Measurements from ENCODE around the gene ERO1B.
"Not testable (repeated sequence)": the region's sequence is repeated elsewhere in the genome, so short reads cannot be mapped to it uniquely, and the experiment has no call there.

Gene ERO1B, protein sequence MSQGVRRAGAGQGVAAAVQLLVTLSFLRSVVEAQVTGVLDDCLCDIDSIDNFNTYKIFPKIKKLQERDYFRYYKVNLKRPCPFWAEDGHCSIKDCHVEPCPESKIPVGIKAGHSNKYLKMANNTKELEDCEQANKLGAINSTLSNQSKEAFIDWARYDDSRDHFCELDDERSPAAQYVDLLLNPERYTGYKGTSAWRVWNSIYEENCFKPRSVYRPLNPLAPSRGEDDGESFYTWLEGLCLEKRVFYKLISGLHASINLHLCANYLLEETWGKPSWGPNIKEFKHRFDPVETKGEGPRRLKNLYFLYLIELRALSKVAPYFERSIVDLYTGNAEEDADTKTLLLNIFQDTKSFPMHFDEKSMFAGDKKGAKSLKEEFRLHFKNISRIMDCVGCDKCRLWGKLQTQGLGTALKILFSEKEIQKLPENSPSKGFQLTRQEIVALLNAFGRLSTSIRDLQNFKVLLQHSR

DNA sequence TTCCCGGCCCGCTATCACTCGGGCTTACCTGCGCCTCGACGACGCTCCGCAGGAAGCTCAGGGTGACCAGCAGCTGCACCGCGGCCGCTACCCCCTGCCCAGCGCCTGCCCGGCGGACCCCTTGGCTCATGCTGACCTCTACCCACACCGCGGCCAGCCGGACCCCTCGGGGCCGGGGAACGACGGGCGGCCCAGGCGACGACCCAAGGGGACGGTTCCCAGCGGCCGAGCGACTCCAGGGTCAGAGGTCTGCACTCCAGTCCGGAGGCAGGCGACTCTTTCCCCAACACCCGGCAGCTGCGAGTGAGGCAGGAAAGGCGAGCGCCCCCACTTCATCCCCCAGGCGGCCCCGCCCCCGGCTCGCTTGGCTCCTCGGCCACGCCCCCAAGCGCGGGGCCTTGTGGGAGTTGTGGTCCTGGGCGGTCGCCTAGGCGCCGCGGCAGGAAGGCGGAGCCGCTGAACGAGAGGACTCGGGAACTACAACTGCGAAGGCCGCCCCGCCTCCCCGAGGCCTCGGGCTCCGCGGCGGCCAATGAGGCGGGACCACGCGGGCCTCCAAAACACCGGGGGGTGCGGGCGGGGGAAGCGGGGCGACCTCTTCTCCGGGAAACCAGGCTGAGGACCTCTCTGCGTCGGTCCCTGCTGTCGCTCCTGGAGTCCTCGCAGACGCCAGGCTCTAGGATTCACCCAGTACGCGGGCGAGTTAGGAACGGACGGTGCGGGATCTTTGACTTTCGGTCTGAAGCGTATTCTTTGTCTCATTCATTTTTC is at the start of gene ERO1B:
ERO1B (minus strand) TSS at position 305 of the 771 bp plus-strand sequence; CDS start at position 130, 175 bp downstream.
- peak; percentile 91 to 94 for DNase-seq

DNA sequence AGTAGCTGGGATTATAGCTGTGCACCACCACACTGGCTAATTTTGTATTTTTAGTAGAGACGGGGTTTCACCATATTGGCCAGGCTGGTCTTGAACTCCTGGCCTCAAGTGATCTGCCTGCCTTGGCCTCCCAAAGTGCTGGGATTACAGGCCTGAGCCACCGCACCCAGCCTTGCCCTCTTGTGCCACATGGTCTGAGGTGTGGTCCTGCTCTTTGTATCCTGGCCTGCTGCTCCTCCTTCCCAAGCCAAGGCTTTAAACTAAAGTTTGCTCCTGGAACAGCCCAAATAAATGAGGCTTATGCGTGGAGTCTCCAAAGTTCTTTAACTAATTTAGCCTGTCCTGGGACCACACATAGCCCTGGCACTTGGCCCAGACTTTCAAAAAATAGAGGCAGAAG is 49.7 kb upstream of the ERO1B start:
- DNase-seq = not testable (repeated sequence)

- no peak for DNase-seq
These were observed 44.7 kb upstream of the ERO1B start for GRCh38 chr1:236326432-236326831.

- no peak for DNase-seq
These were observed 43.8 kb upstream of the ERO1B start for GRCh38 chr1:236325567-236325966.

DNA sequence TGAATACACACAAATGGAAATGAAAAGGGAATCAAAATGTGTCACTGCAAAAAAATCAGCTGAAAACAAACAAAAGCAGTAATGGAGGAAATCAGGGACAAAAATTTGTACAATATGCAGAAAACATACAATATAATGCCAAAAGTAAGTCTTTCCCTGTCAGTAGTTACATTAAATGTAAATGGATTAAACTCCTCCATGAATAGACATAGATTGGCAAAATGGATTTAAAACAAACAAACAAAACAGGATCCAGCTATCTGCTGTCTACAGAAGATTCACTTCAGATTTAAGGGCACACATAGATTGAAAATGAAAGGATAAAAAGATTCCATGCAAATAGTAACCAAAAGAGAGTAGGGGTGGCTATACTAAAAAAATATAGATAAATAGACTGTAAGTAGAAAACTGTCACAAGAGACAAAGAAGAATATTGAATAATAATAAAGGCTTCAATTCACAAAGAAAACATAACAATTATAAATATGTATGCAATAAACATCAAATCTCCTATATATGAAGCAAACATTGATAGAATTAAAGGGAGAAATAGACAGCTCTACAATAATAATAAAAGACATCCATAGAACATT is 42.2 kb upstream of the ERO1B start:
- no peak for DNase-seq

DNA sequence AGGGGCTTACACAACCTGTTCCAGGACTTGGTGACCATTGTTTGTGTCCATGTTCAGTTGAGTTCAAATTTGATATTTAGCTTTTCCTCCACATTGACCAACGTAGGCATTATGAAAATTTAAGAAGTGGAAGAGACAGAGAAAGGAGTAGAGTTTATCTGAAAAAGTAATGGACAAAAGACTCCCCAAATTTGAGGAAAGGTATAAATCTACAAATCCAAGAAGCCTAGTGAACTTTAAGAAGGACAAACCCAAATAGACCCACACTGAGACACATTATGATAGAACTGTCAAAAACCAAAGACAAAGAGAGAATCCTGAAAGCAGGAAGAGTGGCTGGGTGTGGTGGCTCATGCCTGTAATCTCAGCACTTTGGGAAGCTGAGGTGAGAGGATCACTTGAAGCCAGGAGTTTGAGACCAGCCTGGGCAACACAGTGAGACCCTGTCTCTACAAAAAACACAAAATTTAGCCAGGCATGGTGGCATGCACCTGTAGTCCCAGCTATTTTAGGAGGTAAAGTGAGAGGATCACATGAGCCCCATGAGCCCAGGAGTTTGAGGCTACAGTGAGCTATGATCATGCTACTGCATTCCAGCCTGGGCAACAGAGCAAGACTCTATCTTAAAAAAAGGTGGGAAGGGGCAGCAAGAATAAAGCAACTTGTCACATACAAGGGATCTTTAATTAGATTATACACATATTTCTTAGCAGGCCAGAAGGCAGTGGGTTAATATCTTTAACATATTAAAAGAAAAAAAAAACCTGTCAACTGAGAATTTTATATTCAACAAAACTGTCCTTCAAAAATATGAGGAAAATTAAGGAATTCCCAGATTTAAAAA is 41.0 kb upstream of the ERO1B start:
- DNase-seq = no peak

DNA sequence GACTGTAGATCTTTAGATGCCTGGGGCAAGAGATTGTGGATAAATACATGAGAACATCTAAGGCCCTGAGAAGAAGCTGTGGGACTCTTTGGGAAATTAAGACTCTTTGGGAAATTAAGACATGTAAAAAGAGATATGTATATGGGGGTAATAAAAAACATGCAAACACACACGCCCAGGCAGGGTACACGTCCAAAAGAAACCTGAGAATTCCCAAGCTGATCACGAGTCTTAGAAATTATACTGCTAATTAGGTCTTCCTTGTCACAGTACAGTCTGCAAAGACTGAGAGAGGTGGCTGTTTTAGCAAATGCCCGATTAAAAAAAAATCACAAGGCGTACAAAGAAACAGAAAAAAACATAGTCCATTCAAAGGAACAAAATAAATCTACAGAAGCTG is 39.3 kb upstream of the ERO1B start:
- no peak for DNase-seq

DNA sequence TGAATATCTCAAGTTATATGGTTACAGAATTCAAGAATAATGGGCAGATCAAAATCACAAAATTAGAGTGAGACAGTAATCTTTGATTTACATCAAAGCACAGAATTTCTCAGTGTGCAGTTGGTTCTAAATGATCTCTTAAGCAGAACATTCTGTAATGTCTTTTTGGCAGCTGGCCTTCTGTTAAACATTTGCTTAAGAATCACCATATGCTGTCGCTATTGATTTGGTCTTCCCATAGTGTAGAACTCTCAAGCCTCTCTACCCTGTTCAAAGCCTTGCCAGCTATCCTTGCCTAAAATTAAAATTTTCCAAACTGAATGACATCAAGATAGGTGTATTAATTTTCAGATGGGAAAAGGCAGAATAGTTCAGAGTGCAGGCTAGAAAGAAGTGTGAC is 38.9 kb upstream of the ERO1B start:
- DNase-seq = no peak

- DNase-seq = no peak
These were observed 38.5 kb upstream of the ERO1B start for GRCh38 chr1:236320214-236320613.

DNA sequence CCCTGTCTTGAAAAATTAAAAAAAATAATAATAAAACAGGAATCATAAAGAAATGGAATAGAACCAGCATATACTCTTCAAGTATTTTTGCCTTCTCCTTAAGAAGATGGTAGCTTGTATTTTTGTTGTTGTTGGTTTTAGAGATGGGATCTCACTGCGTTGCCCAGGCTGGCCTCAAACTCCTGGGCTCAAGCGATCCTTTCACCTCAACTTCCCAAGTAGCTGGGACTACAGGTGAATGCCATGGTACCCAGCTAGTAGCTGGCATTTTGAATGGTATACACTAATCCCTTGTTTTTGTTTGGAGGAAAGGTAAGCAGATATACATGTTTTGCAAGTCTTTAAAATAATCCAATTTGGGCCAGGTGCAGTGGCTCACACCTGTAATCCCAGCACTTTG is 34.7 kb upstream of the ERO1B start:
- DNase-seq = no peak

DNA sequence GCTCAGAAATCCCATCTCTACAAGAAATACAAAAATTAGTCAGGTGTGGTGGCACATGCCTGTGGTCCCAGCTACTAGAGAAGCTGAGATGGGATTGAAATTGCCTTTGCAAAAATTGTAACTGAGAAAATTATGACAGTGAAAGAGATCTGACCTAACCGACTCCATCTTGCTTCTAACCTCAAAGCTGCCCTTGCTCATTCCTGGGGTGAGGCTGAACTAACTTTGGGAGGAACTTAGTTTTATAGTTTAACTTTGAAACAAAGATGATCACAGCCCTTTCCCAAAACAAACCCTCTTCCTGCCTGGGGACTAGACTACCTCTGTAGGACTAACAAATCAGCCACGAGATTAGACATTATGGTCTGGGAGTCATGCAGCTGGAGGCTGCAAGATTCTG is 33.8 kb upstream of the ERO1B start:
- DNase-seq = no peak

DNA sequence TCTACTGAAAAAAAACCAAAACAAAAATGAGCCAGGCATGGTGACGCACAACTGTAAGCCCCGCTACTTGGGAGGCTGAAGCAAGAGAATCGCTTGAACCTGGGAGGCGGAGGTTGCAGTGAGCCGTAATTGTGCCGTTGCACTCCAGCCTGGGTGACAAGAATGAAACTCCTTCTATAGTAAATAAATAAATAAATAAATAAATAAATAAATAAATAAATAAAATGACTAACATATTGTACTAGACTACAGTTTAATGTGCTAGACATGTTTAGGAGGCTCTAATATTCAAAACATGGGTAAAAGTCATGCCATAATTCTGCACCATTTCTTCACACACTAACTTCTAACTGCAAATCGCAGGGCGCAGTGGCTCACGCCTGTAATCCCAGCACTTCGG is 33.3 kb upstream of the ERO1B start:
- DNase-seq = no peak

DNA sequence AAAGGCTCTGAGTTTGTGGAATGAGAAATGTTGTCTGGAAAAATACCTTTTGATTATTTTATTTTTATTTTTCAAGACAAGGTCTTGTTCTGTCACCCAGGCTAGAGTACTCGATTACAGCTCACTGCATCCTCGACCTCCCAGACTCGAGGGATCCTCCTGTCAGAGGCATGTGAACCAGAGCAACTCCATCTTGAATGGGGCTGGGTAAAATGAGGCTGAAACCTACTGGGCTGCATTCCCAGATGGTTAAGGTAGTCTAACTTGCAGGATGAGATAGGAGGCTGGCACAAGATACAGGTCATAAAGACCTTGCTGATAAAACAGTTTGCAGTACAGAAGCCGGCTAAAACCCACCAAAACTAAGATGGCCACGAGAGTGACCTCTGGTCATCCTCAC is 32.3 kb upstream of the ERO1B start:
- not testable (repeated sequence) for DNase-seq

DNA sequence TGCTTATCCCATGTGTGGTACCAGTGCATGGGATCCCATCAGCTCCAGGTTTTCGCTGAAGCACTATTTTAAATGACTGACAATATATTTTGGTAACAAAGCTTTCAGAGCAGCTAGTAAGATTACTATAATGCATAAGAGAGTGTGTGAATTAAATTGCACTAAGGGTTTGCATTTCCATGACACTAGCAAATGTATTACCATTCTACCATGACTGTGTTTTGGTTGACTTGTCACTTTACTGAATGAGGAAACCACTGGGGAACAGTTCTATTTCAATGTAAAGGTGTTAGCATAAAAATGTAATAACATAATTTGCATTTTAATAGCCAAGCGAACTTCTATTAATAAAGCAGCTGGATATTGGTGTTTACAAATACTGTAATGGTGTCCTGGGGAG is 31.7 kb upstream of the ERO1B start:
- DNase-seq = no peak

- no peak for DNase-seq
These were observed 29.3 kb upstream of the ERO1B start for GRCh38 chr1:236311040-236311439.

GRCh38 chr1:236308827-236309226 is 27.1 kb upstream of the ERO1B start:
- DNase-seq = no peak

DNA sequence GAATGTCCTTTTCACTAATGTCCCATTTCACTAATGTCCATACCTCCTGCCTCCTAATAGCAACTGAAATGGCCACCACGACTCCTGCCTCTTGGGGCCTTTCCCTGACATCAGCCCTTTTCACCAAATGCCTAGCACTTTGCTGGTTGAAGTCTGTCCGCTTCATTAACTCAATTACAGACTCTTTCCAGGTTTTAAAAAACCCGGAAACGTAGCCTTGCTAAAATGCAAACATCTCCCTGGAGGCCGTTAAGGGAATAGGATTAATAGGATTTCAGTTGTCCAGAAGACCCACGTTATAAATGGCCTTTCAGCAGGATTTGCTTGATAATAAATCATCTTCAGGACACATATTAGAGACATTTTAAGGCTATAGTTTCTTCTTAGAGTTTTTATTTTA is 25.7 kb upstream of the ERO1B start:
- no peak for DNase-seq

- DNase-seq = no peak
These were observed 22.9 kb upstream of the ERO1B start for GRCh38 chr1:236304682-236305081.

DNA sequence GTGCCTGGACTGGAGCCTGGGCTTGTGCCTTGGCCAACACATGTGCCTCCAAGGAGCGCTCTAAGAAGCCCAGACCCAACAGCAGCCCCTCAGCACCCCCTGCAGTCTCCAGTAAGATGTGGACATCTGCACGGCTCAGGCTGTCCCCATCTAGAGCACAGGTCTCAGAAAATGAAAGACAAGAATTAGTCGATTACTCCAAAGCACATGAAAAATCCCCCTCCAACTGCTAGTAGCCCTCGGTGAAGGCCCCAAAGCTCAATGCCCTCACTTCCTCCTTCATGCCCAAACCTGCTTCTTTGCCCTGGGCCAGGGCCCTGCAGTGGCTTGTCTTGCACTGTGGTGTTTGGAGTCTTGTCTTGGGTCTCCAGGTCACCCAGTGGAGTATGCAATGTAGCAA is 21.9 kb upstream of the ERO1B start:
- no peak for DNase-seq

- no peak for DNase-seq
These were observed 21.2 kb upstream of the ERO1B start for GRCh38 chr1:236302941-236303340.

GRCh38 chr1:236301958-236302335 is 20.2 kb upstream of the ERO1B start:
- DNase-seq = no peak

- no peak for DNase-seq
These were observed 19.6 kb upstream of the ERO1B start for GRCh38 chr1:236301080-236301957.
